Measurements from ENCODE around the gene TAS1R1.

DNA sequence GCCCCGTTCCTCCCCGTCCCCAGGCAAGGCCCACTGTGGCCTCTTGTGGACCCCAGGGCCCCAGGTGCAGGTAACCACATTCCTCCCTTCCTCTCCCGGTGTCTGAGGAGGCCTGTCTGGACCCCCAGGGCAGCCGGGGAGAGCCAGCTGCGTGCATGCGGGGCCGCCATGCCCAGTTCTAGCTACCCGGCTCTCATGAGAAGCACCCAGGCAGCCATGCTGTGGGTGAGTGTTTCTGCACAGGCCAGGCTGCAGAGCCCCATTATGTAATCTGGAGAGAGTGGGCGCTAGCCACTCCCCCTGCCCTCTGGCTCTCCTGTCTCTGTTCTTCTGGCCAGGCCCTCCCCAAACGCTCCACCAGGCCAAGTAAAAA is 45.2 kb upstream of the TAS1R1 start:
- TF ChIP-seq, protein P1, sequence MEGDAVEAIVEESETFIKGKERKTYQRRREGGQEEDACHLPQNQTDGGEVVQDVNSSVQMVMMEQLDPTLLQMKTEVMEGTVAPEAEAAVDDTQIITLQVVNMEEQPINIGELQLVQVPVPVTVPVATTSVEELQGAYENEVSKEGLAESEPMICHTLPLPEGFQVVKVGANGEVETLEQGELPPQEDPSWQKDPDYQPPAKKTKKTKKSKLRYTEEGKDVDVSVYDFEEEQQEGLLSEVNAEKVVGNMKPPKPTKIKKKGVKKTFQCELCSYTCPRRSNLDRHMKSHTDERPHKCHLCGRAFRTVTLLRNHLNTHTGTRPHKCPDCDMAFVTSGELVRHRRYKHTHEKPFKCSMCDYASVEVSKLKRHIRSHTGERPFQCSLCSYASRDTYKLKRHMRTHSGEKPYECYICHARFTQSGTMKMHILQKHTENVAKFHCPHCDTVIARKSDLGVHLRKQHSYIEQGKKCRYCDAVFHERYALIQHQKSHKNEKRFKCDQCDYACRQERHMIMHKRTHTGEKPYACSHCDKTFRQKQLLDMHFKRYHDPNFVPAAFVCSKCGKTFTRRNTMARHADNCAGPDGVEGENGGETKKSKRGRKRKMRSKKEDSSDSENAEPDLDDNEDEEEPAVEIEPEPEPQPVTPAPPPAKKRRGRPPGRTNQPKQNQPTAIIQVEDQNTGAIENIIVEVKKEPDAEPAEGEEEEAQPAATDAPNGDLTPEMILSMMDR (IDR thresholded peaks at IDR 0.05 in 2 of 3, conservative IDR thresholded peaks at IDR 0.05 in 1 of 3; ENCODE audit: control insufficient read depth in 2 of 3, extremely low read depth in 1 of 3, insufficient read depth in 1 of 3, low read depth in 3 of 3, low read length in 3 of 3), result no peak
- TF ChIP-seq, protein P2, sequence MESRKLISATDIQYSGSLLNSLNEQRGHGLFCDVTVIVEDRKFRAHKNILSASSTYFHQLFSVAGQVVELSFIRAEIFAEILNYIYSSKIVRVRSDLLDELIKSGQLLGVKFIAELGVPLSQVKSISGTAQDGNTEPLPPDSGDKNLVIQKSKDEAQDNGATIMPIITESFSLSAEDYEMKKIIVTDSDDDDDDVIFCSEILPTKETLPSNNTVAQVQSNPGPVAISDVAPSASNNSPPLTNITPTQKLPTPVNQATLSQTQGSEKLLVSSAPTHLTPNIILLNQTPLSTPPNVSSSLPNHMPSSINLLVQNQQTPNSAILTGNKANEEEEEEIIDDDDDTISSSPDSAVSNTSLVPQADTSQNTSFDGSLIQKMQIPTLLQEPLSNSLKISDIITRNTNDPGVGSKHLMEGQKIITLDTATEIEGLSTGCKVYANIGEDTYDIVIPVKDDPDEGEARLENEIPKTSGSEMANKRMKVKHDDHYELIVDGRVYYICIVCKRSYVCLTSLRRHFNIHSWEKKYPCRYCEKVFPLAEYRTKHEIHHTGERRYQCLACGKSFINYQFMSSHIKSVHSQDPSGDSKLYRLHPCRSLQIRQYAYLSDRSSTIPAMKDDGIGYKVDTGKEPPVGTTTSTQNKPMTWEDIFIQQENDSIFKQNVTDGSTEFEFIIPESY (IDR thresholded peaks at IDR 0.05), result no peak
- no peak for TF ChIP-seq PAX5 (IDR thresholded peaks at IDR 0.05; ENCODE audit: borderline replicate concordance, low read depth, low read length)

All from GM12878 (cell line).